Lung (tissue), 12 donors: ENCODE results near the gene CUEDC2. TPM values are rescaled to one million over a fixed set of nuclear protein-coding genes. Genes with fewer than 3 reads are reported as not detected.
A peak's percentile ranks its signal among the peaks of the same experiment; 100 is the strongest.

Experiments used
- ATAC-seq: fragments of 200-7000 bp; cut with Tn5 transposase; one replicate; pipeline ENCODE4 v1.9.1; 2020; ENCODE audit warnings: moderate number of reproducible peaks; ENCODE audit not compliant: insufficient read depth, low FRiP score
- DNase-seq, 3 donors: peaks; one replicate each; pipeline ENCODE4 v3.0.0-alpha.2; 2013 to 2017
- H3K27ac ChIP-seq, 2 donors: one replicate each; pipeline ENCODE4 v1.5.1; 2013; ENCODE audit warnings: mild to moderate bottlenecking in 2 of 2, moderate library complexity in 2 of 2, control low read depth in 1 of 2, inconsistent platforms in 1 of 2, low read depth in 1 of 2, low read length in 1 of 2
- H3K27me3 ChIP-seq, 3 donors: one replicate each; pipeline ENCODE4 v1.5.1; 2013; ENCODE audit warnings: low read length in 2 of 3; ENCODE audit not compliant: control insufficient read depth in 3 of 3, insufficient read depth in 3 of 3
- H3K36me3 ChIP-seq, 4 donors: one replicate each; pipeline ENCODE4 v1.5.1; 2013; ENCODE audit warnings: low read length in 4 of 4, mild to moderate bottlenecking in 1 of 4, moderate library complexity in 1 of 4; ENCODE audit not compliant: control insufficient read depth in 4 of 4, insufficient read depth in 4 of 4
- H3K4me1 ChIP-seq, 5 donors: one replicate each; pipeline ENCODE4 v1.5.1; 2013; ENCODE audit warnings: low read length in 5 of 5, mild to moderate bottlenecking in 2 of 5, moderate library complexity in 1 of 5; ENCODE audit not compliant: control insufficient read depth in 5 of 5, insufficient read depth in 5 of 5
- H3K4me3 ChIP-seq: one replicate; pipeline ENCODE4 v1.5.1; 2013; ENCODE audit warnings: mild to moderate bottlenecking, control low read depth, moderate library complexity
- H3K9ac ChIP-seq, 2 donors: one replicate each; pipeline ENCODE4 v1.5.1; 2013; ENCODE audit warnings: low read length in 2 of 2, control low read depth in 1 of 2; ENCODE audit not compliant: insufficient read depth in 1 of 2
- H3K9me3 ChIP-seq, 4 donors: one replicate each; pipeline ENCODE4 v1.5.1; 2013; ENCODE audit warnings: low read length in 3 of 4, mild to moderate bottlenecking in 1 of 4, moderate library complexity in 1 of 4; ENCODE audit not compliant: control insufficient read depth in 4 of 4, insufficient read depth in 3 of 4
- WGBS, 2 donors: extraction: QIAGEN DNeasy Blood & Tissue Kit; methylation state at CpG; one replicate each; pipeline ENCODE4 v1.1.7; 2013; 5-methylcytosine and 5-hydroxymethylcytosine counted together
- polyA plus RNA-seq, 2 donors: library from polyadenylated mRNA; stranded (reverse); fragments of 200-250 nt; gene quantifications; one replicate each; pipeline ENCODE4 v1.2.1, GENCODE V29; 2013
- total RNA-seq, 2 donors: library from RNA; depleted of rRNA in 1 of 2; stranded (reverse); fragments of >200 nt in 1 of 2; gene quantifications; one replicate each; pipeline ENCODE4 v1.2.1, GENCODE V29; 2014 to 2021
- TF ChIP-seq, protein P1 (sequence below): IDR thresholded peaks from 2 replicates; pipeline ENCODE4 v1.5.1; 2012; ENCODE audit warnings: mild to moderate bottlenecking; ENCODE audit errors: control extremely low read depth, extremely low read depth
- donor health status: control.
- donor health status: control.
- donor health status: Bipolar disorder and iron deficiency.
- donor health status: healthy.
- donor health status: DM: yes; HTN: yes; CAD: no.

CUEDC2 gene
- total and polyA plus RNA-seq, 4 donors, result 33.4 to 63.8 (median 44.1) TPM

DNA sequence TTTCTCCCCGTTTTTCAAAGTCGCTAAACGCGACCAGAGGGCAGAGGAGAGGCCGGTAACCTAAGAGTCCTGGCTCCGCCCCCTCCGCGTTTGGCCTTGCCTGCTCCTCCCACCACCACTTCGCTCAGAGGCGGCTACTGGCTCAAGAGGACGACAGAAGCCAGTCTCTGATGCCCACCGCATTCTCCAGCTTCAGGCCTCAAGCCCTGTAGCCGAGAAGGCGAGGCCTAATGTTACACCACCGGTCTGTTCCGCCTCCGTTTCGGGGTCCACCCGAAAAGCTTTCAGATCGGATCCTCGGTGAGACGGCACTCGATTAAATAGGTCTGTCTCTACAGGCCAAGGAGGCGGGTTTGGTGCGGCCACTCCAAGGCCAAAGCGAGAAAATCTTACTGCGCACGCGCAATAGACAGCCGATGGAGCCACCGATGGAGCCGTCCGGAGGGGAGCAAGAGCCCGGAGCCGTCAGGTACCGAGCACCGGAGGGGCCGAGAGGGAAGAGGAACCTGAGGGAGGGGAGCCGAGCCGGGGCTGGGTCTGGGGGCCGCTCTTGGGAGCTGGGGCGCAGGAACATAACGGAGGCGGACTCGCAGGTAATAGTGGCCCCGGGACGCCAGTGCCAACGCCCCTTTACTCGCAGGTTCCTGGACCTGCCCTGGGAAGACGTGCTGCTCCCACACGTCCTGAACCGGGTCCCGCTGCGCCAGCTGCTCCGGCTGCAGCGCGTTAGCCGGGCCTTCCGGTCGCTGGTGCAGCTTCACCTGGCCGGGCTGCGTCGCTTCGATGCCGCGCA, 11.5 kb downstream of the CUEDC2 start, which contains the start of gene FBXL15:
TSS of gene FBXL15 (plus strand) at position 123 of the 793 bp plus-strand sequence. CDS start at position 417, 294 bp downstream.
- Histone ChIP-seq H3K36me3 (peaks cover 0 to 17% (median 9%) of the 10 kb centered on the region in 4 donors), H3K9ac (peak within 1 kb of the TSS in 1 of 2 donors; percentile 82), H3K27me3 (peaks cover 0 to 17% (median 8%) of the 10 kb centered on the region in 3 donors), H3K27ac (peak within 1 kb of the TSS; percentile 89 to 91), H3K4me3 (peak within 1 kb of the TSS; percentile 88), H3K4me1 (peaks cover 0 to 28% (median 16%) of the 10 kb centered on the region in 5 donors), H3K9me3 (no peaks in the 10 kb centered on the region)
- TF ChIP-seq, protein P1, sequence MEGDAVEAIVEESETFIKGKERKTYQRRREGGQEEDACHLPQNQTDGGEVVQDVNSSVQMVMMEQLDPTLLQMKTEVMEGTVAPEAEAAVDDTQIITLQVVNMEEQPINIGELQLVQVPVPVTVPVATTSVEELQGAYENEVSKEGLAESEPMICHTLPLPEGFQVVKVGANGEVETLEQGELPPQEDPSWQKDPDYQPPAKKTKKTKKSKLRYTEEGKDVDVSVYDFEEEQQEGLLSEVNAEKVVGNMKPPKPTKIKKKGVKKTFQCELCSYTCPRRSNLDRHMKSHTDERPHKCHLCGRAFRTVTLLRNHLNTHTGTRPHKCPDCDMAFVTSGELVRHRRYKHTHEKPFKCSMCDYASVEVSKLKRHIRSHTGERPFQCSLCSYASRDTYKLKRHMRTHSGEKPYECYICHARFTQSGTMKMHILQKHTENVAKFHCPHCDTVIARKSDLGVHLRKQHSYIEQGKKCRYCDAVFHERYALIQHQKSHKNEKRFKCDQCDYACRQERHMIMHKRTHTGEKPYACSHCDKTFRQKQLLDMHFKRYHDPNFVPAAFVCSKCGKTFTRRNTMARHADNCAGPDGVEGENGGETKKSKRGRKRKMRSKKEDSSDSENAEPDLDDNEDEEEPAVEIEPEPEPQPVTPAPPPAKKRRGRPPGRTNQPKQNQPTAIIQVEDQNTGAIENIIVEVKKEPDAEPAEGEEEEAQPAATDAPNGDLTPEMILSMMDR, result peak; percentile 35
- WGBS, 2 donors, result 0 to 1% methylated on average over 54 to 66 of the region's 66 CpGs
- ATAC-seq (peak; percentile 87), DNase-seq (peak; percentile 98 to 99 (median 98))

DNA sequence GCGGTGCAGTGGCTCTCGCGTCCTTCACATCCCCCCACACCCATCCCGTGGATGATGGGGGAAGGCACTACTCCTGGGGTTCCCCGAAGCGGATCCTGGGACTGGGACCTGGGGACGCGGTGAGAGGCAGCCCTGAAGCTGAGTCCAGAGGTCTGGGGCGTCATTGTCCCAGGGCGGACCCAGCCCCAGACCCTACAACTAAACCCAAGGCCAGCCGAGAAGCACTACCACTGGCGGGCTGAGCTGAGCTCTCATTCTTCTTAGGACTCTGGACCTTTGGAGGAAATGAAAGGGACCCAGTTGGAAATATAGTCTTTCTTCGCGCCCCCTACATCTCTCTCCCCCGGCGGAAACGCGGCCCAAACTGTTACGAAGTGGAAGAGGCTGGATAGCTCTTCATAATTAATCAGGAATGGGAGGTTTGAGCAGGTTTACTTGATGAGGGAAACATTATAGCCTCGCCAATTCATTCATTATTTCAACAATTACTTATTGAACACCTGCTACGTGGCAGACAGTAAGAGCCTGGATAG, 12.1 kb downstream of the CUEDC2 start:
- H3K9ac ChIP-seq, result peak overlapping the region in 1 of 2 donors; percentile 82
- H3K4me3 ChIP-seq, result peak overlapping the region; percentile 43
- 1 to 2% methylated on average over 21 of the region's 21 CpGs for WGBS, 2 donors
- peaks cover 0 to 28% (median 16%) of the 10 kb centered on the region in 5 donors for H3K4me1 ChIP-seq
- DNase-seq (no peak), ATAC-seq (no peak)
- no peaks in the 10 kb centered on the region for H3K9me3 ChIP-seq
- TF ChIP-seq, protein P1, result no peak
- peaks cover 0 to 17% (median 8%) of the 10 kb centered on the region in 4 donors for H3K36me3 ChIP-seq
- peak overlapping the region; percentile 9 to 91 for H3K27ac ChIP-seq
- H3K27me3 ChIP-seq, result peaks cover 0 to 17% (median 8%) of the 10 kb centered on the region in 3 donors

- H3K9ac ChIP-seq, result no peak overlapping the region
- H3K9me3 ChIP-seq, result no peaks in the 10 kb centered on the region
- H3K27me3 ChIP-seq, result peaks cover 0 to 21% (median 10%) of the 10 kb centered on the region in 3 donors
- no peak overlapping the region for H3K27ac ChIP-seq
- H3K4me1 ChIP-seq, result peaks cover 0 to 28% (median 16%) of the 10 kb centered on the region in 5 donors
- H3K4me3 ChIP-seq, result no peak overlapping the region
- DNase-seq, result peak; percentile 61 to 71 (median 62)
- TF ChIP-seq, protein P1, result no peak
- WGBS, 2 donors, result 1 to 2% methylated on average over 41 to 54 of the region's 54 CpGs
- peaks cover 0 to 14% (median 6%) of the 10 kb centered on the region in 4 donors for H3K36me3 ChIP-seq
- ATAC-seq, result no peak
Observed at GRCh38 chr10:102419269-102420180, 12.8 kb downstream of the CUEDC2 start.
